HG02642 (cell line): ENCODE results near the gene SNX30.

Experiments used
- ATAC-seq: cut with Tn5 transposase; IDR thresholded peaks from one replicate; pipeline ENCODE4 v1.9.1; 2021; ENCODE audit warnings: mild to moderate bottlenecking; ENCODE audit not compliant: unreplicated experiment, poor library complexity

SNX30 gene

GRCh38 chr9:112870556-112870955, 120.0 kb downstream of the SNX30 start:
- no peak for ATAC-seq

GRCh38 chr9:112872019-112872418, 121.5 kb downstream of the SNX30 start:
- no peak for ATAC-seq

DNA sequence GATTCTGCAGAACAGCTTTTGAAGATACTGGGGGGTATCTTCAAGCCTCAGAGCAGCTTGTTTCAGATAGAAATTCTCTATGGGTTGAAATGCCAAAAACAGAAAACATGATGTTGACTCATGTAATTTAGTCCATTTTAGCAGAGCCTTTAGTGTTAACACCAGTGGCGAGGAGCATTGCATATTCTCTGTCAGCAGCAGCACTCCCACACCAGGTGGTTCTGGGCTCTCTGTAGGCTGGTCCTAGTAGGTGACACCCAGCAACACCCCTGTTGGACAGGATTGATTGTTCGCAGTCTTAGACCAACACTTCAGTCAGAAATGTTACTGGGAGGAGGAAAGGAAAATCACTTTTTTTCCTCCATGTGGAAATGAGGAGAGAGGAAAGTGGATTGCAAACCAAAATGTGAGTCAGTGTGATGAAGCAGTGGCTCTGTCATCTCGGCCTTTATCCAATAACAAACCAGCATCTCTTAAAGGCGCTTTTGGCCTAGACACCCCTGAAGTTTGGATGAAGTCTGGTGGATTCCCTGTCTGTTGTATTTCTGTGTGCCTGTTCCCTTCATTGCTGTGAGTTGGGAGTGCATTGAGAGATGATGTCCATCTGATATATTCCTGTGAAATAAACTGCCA, 123.3 kb downstream of the SNX30 start:
- no peak for ATAC-seq

DNA sequence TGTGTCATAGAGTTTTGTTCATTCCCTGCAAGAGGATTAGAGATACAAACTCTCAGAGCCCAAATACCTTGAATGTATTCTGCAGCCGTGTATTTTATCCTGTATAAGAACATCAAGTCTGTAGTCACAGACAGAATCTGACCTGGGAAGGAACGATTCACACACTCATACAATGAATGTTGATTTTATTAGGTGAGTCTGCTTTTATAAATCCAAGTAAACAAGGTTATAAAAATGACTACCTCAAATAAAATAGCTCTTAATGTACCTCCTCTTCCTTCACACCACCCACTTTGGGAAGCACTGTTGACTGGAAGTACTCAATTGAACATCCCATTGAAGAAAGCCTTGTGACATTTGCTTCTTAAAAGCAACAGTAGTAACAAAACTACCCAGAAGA, 128.2 kb downstream of the SNX30 start:
- no peak for ATAC-seq

DNA sequence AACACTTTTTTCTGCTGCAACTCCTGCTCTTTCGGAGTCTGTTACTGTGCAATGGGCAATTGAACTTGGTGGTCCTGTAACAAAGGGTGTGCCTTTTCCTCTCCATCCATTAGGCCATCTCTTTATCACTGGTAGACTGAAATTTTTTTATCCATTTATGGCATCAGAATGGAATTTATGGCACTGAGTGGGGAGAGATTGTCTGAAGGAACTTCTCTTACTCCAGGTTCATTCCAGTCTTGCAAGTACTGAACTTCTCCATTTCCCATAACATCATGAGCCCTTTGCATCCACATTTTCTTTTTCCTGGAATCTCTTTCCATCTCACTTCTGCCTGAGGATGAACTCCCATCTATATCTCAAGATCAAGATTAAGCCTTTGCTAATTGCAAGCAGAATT, 130.1 kb downstream of the SNX30 start:
- ATAC-seq, result no peak

DNA sequence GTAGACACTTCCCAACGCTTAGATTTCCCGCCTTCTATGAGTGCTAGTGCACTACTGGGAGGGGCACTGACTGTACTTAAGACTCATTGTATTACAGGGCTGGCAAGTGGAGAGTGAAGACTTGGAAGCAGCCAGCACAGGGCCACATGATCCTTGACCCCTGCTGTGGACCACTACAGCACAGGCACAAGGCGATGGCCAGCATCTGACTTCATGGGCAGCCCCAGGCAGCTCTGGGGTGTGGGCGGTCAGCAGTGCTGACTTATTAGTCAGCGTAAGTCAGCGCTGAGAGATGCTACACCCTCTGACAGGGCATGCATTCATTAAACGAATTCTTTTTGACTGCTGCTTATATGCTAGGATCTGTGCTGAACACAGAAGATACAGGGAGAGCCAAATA, 130.8 kb downstream of the SNX30 start:
- ATAC-seq, result no peak

GRCh38 chr9:112884101-112884500, 133.5 kb downstream of the SNX30 start:
- no peak for ATAC-seq

GRCh38 chr9:112884721-112885120, 134.2 kb downstream of the SNX30 start:
- no peak for ATAC-seq

- no peak for ATAC-seq
Observed at GRCh38 chr9:112885324-112885723, 134.8 kb downstream of the SNX30 start.

DNA sequence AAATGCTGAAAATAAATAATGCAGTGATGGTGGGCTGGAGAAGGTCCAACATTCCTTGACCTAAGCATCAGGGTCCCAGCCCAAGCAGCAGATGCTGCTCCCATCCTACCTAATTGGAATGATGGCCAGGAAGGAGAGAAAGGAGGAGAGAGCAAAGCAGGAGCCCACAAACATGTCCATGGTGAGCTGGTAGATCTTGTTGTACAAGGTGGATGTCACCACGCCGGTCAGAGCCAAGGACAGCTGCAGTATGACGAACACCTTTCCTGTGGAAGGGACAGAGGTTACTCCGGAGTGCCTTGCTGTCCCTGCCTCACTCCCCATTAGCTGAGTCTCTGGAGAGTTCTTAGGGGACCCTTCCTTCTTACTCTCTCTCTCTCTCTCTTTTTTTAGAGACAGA, 135.8 kb downstream of the SNX30 start:
- no peak for ATAC-seq

DNA sequence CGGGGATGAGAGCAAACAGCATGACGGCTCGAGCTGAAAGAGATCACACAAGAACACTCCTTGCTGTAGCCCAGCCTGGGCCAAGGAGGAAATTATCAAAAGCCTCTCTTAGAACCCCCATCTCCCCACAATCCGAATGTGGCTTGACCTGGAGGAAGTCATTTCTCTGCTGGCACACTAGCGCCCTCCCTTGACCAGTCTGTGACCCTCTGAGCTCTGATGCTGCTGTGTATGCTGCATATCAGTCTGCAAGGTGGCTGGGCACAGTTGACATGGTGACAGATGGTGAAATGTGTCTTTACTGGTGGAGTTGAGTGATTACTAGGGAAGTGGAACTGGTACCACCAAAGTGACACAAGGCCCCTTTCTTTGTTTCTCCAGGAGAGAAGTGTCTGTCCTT, 136.8 kb downstream of the SNX30 start:
- no peak for ATAC-seq

GRCh38 chr9:112890106-112891081, 139.8 kb downstream of the SNX30 start, which contains the start of gene SLC46A2:
SLC46A2 (minus strand) TSS chr9:112890876; CDS start chr9:112890681, 195 bp downstream.
- ATAC-seq, result no peak

DNA sequence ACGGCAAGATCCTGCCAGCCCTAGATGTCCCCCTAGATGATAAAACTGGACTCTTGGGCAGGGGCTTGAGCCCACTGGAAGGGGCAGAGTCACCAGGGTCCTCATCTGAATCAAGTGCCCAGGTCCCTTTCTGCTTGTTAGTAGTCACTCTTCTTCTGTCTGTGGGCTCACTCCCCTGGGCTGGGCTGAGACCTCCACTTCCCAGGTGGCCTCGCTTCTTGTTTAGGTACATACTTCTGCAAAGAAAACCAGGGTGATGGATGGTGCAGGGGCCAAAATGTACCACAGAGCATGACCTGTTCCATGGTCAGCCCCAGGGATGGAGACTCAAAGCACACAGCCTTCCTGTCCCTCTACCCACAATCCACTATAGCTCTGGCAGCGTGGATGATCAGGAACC, 141.0 kb downstream of the SNX30 start:
- no peak for ATAC-seq

DNA sequence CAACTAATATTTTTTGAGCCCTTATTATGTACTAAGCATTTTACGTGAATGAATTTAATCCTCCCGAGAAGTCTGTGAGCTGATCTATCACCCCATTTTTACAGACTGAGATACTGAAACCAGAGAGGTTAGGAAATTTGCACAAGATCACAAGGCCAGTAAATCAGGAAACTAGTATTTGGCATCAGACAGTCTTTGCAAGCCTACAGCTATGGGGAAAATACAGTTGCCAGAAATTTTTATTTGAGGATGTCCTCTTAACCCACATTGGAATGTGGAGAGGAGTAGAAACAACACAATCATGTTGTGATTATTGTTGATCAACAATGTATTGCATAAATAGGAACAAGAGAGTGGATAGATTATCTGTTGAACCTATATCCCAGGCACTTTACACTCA, 142.4 kb downstream of the SNX30 start:
- no peak for ATAC-seq

DNA sequence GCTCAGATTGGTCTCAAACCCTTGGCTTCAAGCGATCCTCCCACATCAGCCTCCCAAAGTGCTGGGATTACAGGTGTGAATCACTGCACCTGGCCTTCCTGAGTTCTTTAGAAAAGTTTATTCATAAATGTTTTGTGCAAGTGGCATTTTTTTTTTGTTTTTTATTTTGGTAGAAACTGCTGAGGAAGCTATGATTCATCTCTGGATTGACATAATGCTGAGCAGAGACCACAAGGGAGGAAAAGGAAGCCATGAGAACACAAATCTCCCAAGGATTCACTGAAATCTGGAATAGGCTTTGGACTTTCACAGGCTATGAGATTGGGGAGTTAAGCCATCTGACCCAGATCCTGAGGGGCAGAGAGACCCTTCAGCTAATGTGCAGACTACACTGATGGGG, 143.5 kb downstream of the SNX30 start:
- no peak for ATAC-seq

DNA sequence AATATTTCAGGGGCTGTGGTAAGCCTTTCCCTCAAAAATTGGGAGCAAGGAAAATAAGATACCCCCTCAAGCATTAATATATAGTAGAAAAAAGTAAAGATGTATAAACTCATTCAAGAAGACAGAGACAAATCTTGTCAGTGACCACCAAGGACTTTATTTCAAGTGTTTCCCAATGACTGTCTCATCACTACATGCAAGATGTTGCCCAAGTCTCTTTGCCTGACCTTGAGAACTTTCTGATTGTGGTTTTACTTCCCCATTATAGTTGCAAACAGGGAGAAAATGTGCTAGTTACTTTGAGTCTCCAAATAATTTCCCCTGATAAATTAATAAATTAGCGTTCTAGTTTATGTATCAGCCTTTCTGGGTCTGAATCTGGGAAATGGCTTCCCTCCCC, 144.1 kb downstream of the SNX30 start:
- ATAC-seq, result no peak

DNA sequence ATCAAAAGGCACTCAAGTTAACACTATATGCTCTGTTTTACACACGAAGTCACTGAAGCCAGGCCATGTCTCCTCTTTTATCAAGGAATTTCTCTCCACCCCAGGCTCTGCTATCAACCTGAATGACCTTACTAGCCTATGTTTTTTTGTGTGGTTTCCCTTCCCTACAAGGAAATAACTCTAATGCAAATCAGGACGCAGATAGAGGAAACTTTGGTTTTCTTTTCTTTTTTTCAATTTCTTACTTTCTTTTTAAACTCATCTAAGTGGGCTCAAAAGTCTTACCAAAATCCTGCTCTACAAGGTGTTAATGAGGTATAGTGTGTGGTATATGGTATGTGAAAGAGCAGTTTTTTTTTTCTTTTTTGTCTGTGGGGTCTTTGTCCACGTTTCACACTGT, 145.6 kb downstream of the SNX30 start:
- no peak for ATAC-seq

DNA sequence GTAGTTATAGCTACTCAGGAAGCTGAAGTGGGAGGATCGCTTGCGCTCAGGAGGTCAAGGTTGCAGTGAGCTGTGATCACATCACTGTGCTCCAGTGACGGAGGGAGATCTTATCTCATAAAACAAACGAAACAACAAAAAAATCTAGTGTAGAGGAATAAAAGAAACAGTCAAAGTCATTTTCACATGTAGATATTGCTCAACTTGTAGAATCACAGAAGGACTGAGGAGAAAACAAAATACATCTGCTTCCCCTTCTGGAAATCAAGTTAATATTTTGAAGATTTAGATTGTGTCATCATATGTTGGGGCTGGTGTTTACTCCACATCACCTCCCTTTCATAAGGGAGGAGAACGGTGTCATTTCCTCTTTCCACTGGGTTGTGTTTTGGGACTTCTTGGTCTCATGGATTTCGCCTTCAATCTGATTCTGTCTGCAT, 148.3 kb downstream of the SNX30 start:
- ATAC-seq, result no peak

GRCh38 chr9:112900488-112900887, 149.9 kb downstream of the SNX30 start:
- ATAC-seq, result no peak

DNA sequence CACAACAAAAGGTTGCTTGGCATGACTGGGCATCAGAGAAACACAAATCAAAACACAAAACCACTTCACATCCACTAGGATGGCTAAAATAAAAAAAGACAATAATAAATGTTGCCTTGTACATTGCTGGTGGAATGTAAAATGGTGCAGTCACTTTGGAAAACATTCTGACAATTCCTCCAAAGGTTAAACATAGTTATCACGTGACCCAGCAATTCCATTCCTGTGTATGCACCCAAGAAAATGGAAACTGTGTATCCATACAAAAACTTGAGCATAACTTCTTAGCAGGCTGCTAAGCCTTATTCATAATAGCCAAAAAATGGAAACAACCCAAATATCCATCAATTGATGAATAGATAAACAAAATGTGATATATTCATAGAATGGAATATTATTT, 150.3 kb downstream of the SNX30 start:
- no peak for ATAC-seq

DNA sequence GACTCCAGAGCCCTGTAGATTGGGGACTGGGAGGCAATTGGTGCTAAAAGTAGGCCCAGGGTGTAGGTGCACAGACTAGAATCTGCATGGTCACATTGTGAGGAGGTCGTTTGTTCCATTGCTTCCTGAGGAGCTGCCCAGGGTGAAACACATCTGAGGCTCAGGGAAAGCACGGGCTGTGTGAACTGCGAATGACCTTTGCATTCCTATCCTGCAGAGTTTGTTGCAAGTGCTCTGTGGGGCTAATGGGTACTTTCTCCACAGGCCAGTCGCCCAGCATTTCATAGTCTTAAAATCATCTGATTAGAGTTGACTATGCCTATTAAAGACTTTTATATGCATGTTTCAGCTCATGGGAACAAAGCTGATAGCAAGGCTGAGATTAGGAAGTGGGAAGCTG, 154.5 kb downstream of the SNX30 start:
- no peak for ATAC-seq

DNA sequence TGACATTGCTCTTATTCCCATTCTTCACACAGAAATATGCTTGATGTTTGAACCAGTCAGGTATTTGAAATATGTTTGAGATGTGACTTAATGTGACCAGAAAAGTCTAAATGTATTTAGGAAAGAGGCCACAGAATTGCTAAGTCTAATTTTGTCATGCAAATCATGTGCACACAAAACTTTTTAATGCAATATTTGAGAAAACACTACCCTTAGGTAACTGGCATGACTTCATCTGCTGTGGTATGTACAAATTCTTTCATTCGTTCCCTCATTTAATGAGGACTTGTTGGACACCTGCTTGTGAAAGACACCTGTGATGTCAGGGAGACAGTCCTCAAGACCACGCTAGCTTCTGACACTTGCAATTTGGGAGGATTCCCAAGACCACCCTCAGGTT, 161.2 kb downstream of the SNX30 start:
- ATAC-seq, result no peak
